PC-9 (cell line): ENCODE data around the gene TTC23. TPM values are rescaled to one million over a fixed set of nuclear protein-coding genes. Genes with fewer than 3 reads are reported as not detected.

Experiments
- BruUV-seq: library from RNA; stranded (reverse); fragments of 400-500 nt; replicated peaks from 2 replicates; lab custom pipeline; 2021; lab: Mats Ljungman, UMichigan
- CTCF ChIA-PET: fragments of 300-600 bp; sonication (Branson Sonifier 250); formaldehyde crosslinking; loops from one replicate; lab custom pipeline; 2022; ENCODE audit warnings: antibody characterized with exemption; lab: Charles Lee
- POLR2A ChIA-PET: fragments of 300-600 bp; sonication (Branson Sonifier 250); formaldehyde crosslinking; loops from one replicate; lab custom pipeline; 2022; ENCODE audit warnings: antibody characterized with exemption; ENCODE audit not compliant: unreplicated experiment; lab: Charles Lee
- DNase-seq, 2 experiments: peaks; one replicate each; pipeline versions ENCODE4 v3.0.0 to v3.0.0-alpha.2; 2015 to 2022; ENCODE audit warnings: mixed read lengths in 1 of 2
- H2AFZ ChIP-seq: fragments of 200-600 bp; sonication (generic); 2 replicates; pipeline ENCODE4 v1.8.1; 2017; ENCODE audit warnings: antibody characterized with exemption
- H3F3A ChIP-seq: fragments of 200-600 bp; sonication (generic); 2 replicates; pipeline ENCODE4 v1.8.1; 2017; ENCODE audit warnings: antibody characterized with exemption, mild to moderate bottlenecking, low read depth; ENCODE audit not compliant: insufficient read depth
- H3K27ac ChIP-seq: fragments of 200-600 bp; sonication (generic); 2 replicates; pipeline ENCODE4 v1.6.1; 2016; ENCODE audit warnings: mixed run types
- H3K27me3 ChIP-seq: fragments of 200-600 bp; sonication (generic); 2 replicates; pipeline ENCODE4 v1.6.1; 2016; ENCODE audit warnings: low read depth, mixed run types; ENCODE audit not compliant: insufficient read depth
- H3K36me3 ChIP-seq: fragments of 200-600 bp; sonication (generic); 2 replicates; pipeline ENCODE4 v1.6.1; 2016; ENCODE audit warnings: low read depth, mixed run types
- H3K4me1 ChIP-seq: fragments of 200-600 bp; sonication (generic); replicated peaks from 2 replicates; pipeline ENCODE4 v1.6.1; 2016; ENCODE audit warnings: mixed run types; ENCODE audit not compliant: insufficient read depth
- H3K4me2 ChIP-seq: fragments of 200-600 bp; sonication (generic); 2 replicates; pipeline ENCODE4 v1.6.1; 2017; ENCODE audit warnings: mixed run types
- H3K4me3 ChIP-seq: fragments of 200-600 bp; sonication (generic); 2 replicates; pipeline ENCODE4 v1.6.1; 2016; ENCODE audit warnings: mixed run types
- H3K79me2 ChIP-seq: fragments of 200-600 bp; sonication (generic); 2 replicates; pipeline ENCODE4 v1.6.1; 2017; ENCODE audit warnings: low read depth, mixed run types
- H3K9me2 ChIP-seq: fragments of 200-600 bp; sonication (generic); 2 replicates; pipeline ENCODE4 v1.8.1; 2017; ENCODE audit warnings: mild to moderate bottlenecking; ENCODE audit not compliant: insufficient read depth
- H3K9me3 ChIP-seq: fragments of 200-600 bp; sonication (generic); 2 replicates; pipeline ENCODE4 v1.8.1; 2016; ENCODE audit warnings: low read depth; ENCODE audit not compliant: insufficient read depth
- H4K20me1 ChIP-seq: fragments of 200-600 bp; sonication (generic); 2 replicates; pipeline ENCODE4 v1.8.1; 2017; ENCODE audit not compliant: insufficient read depth
- CTCF ChIP-seq: fragments of 200-600 bp; sonication (generic); conservative IDR thresholded peaks from 2 replicates; pipeline ENCODE4 v1.6.1; 2017; ENCODE audit warnings: mixed run types, antibody characterized with exemption, mild to moderate bottlenecking, moderate library complexity
- EZH2 ChIP-seq: fragments of 200-600 bp; sonication (generic); IDR thresholded peaks from 2 replicates; pipeline ENCODE4 v1.8.0; 2017; ENCODE audit warnings: antibody characterized with exemption, low read depth
- intact Hi-C: fragments of 100-400 bp; cut with micrococcal nuclease; formaldehyde crosslinking; loops from one replicate; pipeline ENCODE4 v1.10.0; 2022; ENCODE audit not compliant: unreplicated experiment
- total RNA-seq: library from RNA; stranded (reverse); gene quantifications from 2 replicates; pipeline ENCODE4 v1.2.3, GENCODE V29; 2021

TTC23 gene
- total RNA-seq, 1 experiment from 2014 or later = 18.4 TPM

GRCh38 chr15:99132634-99133287, 116.6 kb downstream of the TTC23 start:
- DNase-seq = no peak
- Histone ChIP-seq H3K36me3 (no peaks in the 10 kb centered on the region), H3K79me2 (no peaks in the 10 kb centered on the region), H3K27me3 (no peaks in the 10 kb centered on the region), H3K4me1 (peaks cover 15% of the 10 kb centered on the region), H3F3A (peaks cover 6% of the 10 kb centered on the region; the same call in 1 of the 2 replicates), H3K9me2 (no peaks in the 10 kb centered on the region), H3K9me3 (no peaks in the 10 kb centered on the region), H4K20me1 (no peaks in the 10 kb centered on the region), H3K27ac (no peak overlapping the region), H2AFZ (no peak overlapping the region), H3K4me3 (no peak overlapping the region), H3K4me2 (no peak overlapping the region)
- ChIA-PET POLR2A (interaction anchor here (0.6 kb wide), 1 partner anchor 405 kb away, joined by 3 read pairs; no protein-coding TSS in a partner anchor), CTCF (no interaction called here)
- intact Hi-C loops = no loop called here
- no TSS peak for BruUV-seq
- TF ChIP-seq CTCF (no peak), EZH2 (no peak)

GRCh38 chr15:99132122-99132521, 117.3 kb downstream of the TTC23 start:
- no peak for DNase-seq
- Histone ChIP-seq H3K36me3 (no peaks in the 10 kb centered on the region), H3K4me1 (peaks cover 15% of the 10 kb centered on the region), H3F3A (peaks cover 6% of the 10 kb centered on the region; the same call in 1 of the 2 replicates), H3K4me3 (no peak overlapping the region), H3K9me2 (no peaks in the 10 kb centered on the region), H3K79me2 (no peaks in the 10 kb centered on the region), H2AFZ (no peak overlapping the region), H4K20me1 (no peaks in the 10 kb centered on the region), H3K9me3 (no peaks in the 10 kb centered on the region), H3K4me2 (no peak overlapping the region), H3K27me3 (no peaks in the 10 kb centered on the region), H3K27ac (no peak overlapping the region)
- BruUV-seq = no TSS peak
- CTCF ChIA-PET = no interaction called here
- intact Hi-C loops = no loop called here
- no peak for TF ChIP-seq CTCF
- no peak for TF ChIP-seq EZH2
- POLR2A ChIA-PET = no interaction called here

DNA sequence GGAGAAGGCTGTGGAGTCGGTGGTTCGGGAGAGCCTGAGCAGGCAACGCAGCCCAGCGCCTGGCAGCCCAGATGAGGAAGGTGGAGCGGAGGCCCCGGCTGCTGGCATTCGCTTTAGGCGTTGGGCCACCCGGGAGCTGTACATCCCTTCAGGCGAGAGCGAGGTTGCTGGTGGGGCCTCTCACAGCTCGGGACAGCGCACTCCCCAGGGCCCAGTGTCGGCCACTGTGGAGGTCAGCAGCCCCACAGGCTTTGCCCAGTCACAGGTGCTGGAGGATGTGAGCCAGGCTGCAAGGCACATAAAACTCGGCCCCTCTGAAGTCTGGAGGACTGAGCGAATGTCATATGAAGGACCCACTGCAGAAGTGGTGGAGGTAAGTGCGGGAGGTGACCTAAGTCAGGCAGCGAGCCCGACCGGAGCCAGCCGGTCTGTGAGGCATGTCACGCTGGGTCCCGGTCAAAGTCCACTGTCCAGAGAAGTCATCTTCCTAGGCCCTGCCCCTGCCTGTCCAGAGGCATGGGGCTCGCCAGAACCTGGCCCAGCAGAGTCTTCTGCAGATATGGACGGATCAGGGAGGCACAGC, 117.8 kb downstream of the TTC23 start:
- no peak for DNase-seq
- Histone ChIP-seq H3K27ac (no peak overlapping the region), H3K4me2 (no peak overlapping the region), H3F3A (peaks cover 6% of the 10 kb centered on the region; the same call in 1 of the 2 replicates), H3K4me1 (peaks cover 15% of the 10 kb centered on the region), H3K36me3 (no peaks in the 10 kb centered on the region), H3K79me2 (no peaks in the 10 kb centered on the region), H3K9me3 (no peaks in the 10 kb centered on the region), H3K4me3 (no peak overlapping the region), H2AFZ (no peak overlapping the region), H4K20me1 (no peaks in the 10 kb centered on the region), H3K9me2 (no peaks in the 10 kb centered on the region), H3K27me3 (no peaks in the 10 kb centered on the region)
- POLR2A ChIA-PET = no interaction called here
- CTCF ChIA-PET = no interaction called here
- no peak for TF ChIP-seq CTCF
- TF ChIP-seq EZH2 = no peak
- intact Hi-C loops = no loop called here
- no TSS peak for BruUV-seq
